ENCODE results near the gene AGFG2. TPM values are rescaled to one million over a fixed set of nuclear protein-coding genes. Genes with fewer than 3 reads are reported as not detected.

Gene AGFG2
- polyA plus RNA-seq, 1 experiment, result 5.7 TPM

- CTCF ChIA-PET, result interaction anchor here (0.9 kb wide), 1 partner anchor 42 kb away, joined by 3 read pairs; no protein-coding TSS in a partner anchor
Observed at GRCh38 chr7:100606313-100606712, 67.3 kb downstream of the AGFG2 start.

GRCh38 chr7:100607111-100607510 lies 68.1 kb downstream of the AGFG2 start:
- Histone ChIP-seq H3K27me3 (ENCODE audit: control insufficient read depth, insufficient read depth, low read length) (no peaks in the 10 kb centered on the region), H3K9me3 (ENCODE audit: control insufficient read depth, insufficient read depth, low read length) (no peaks in the 10 kb centered on the region; the same call in 1 of the 2 replicates), H3K27ac (ENCODE audit: low read depth, low read length) (no peak overlapping the region), H3K4me3 (ENCODE audit: low read depth, low read length) (no peak overlapping the region)
- DNase-seq (ENCODE audit: low read depth, low spot score), result no peak
- CTCF ChIA-PET, result interaction anchor here (0.6 to 0.7 kb wide), 2 partner anchors 17 to 47 kb away, joined by 3 to 4 read pairs; no protein-coding TSS in a partner anchor
- TF ChIP-seq, protein P1, sequence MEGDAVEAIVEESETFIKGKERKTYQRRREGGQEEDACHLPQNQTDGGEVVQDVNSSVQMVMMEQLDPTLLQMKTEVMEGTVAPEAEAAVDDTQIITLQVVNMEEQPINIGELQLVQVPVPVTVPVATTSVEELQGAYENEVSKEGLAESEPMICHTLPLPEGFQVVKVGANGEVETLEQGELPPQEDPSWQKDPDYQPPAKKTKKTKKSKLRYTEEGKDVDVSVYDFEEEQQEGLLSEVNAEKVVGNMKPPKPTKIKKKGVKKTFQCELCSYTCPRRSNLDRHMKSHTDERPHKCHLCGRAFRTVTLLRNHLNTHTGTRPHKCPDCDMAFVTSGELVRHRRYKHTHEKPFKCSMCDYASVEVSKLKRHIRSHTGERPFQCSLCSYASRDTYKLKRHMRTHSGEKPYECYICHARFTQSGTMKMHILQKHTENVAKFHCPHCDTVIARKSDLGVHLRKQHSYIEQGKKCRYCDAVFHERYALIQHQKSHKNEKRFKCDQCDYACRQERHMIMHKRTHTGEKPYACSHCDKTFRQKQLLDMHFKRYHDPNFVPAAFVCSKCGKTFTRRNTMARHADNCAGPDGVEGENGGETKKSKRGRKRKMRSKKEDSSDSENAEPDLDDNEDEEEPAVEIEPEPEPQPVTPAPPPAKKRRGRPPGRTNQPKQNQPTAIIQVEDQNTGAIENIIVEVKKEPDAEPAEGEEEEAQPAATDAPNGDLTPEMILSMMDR (IDR thresholded peaks at IDR 0.05; ENCODE audit: low read depth, low read length), result no peak
- POLR2A ChIA-PET, result interaction anchor here (0.6 to 3.9 kb wide), 2 partner anchors 21 to 23 kb away, joined by 4 to 18 read pairs; partner anchors contain the start of genes FBXO24 and LRCH4

More at GRCh38 chr7:100606313-100606712, 67.3 kb downstream of the AGFG2 start:
- no peak overlapping the region for H3K4me3 ChIP-seq (ENCODE audit: low read depth, low read length)
- H3K27ac ChIP-seq (ENCODE audit: low read depth, low read length), result no peak overlapping the region
- H3K27me3 ChIP-seq (ENCODE audit: control insufficient read depth, insufficient read depth, low read length), result no peaks in the 10 kb centered on the region
- TF ChIP-seq, protein P1 (IDR thresholded peaks at IDR 0.05; ENCODE audit: low read depth, low read length), result no peak
- POLR2A ChIA-PET, result interaction anchor here (3.9 kb wide), 1 partner anchor 20 kb away, joined by 18 read pairs; the partner anchor contains the start of genes FBXO24 and LRCH4
- no peaks in the 10 kb centered on the region; the same call in 1 of the 2 replicates for H3K9me3 ChIP-seq (ENCODE audit: control insufficient read depth, insufficient read depth, low read length)
- DNase-seq (ENCODE audit: low read depth, low spot score), result no peak

GRCh38 chr7:100609958-100610357 lies 71.0 kb downstream of the AGFG2 start:
- H3K9me3 ChIP-seq (ENCODE audit: control insufficient read depth, insufficient read depth, low read length), result peaks cover 3% of the 10 kb centered on the region; the same call in 1 of the 2 replicates
- no peak overlapping the region for H3K27ac ChIP-seq (ENCODE audit: low read depth, low read length)
- no peak overlapping the region for H3K4me3 ChIP-seq (ENCODE audit: low read depth, low read length)
- ChIA-PET CTCF (no interaction called here), POLR2A (interaction anchor here (0.7 kb wide), 1 partner anchor 91 kb away, joined by 4 read pairs; no protein-coding TSS in a partner anchor)
- TF ChIP-seq, protein P1 (IDR thresholded peaks at IDR 0.05; ENCODE audit: low read depth, low read length), result no peak
- no peak for DNase-seq (ENCODE audit: low read depth, low spot score)
- H3K27me3 ChIP-seq (ENCODE audit: control insufficient read depth, insufficient read depth, low read length), result no peaks in the 10 kb centered on the region

DNA sequence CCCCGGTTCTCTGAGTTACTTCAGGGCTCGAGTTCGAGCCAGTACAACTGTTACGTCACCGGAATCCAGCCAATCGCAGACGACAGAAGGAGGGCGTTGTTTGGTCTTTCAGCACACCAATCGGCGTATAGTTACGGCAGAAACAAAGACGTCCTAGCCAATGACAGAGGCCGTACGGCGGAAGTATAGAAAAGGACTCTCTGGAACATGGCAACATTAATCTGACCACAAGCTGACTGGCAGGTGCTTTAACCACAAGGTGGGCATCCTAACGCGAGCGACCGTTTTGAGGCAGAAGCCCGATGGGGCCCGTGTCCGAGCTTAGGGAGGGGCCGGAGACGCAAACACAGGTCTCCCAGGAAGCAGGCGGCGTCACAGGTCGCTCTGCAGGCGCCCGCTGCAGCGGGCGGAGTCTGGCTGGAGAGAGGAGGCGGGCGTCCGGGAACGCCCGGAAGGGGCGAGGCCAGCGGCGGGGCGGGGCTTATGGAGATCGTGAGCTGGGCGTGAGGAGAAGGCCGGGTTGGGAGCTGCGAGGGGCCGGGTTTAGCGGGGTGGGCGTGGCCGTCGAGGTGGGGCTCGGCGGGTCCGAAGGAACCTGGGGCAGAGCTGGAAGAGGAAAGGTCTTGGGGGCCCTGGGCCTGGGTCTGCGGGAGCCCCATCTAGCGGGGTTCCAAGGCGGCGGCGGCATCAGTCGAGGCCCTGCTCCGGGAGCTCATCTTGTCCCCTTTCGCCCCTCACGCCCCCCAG lies 73.2 kb downstream of the AGFG2 start, which contains the start of gene MOSPD3:
Gene MOSPD3 (plus strand): TSS at position 558 of the 747 bp plus-strand sequence. CDS start 252 bp downstream, outside the sequence.
- H3K27me3 ChIP-seq (ENCODE audit: control insufficient read depth, insufficient read depth, low read length), result no peaks in the 10 kb centered on the region
- peak; percentile 99 for DNase-seq (ENCODE audit: low read depth, low spot score)
- H3K4me3 ChIP-seq (ENCODE audit: low read depth, low read length), result peak within 1 kb of the TSS; percentile 90
- H3K9me3 ChIP-seq (ENCODE audit: control insufficient read depth, insufficient read depth, low read length), result peaks cover 3% of the 10 kb centered on the region; the same call in 1 of the 2 replicates
- POLR2A ChIA-PET, result interaction anchor here (0.5 to 2.1 kb wide), 10 partner anchors 9 to 507 kb away, joined by 3 to 30 read pairs (median 4); partner anchors contain the start of genes EPHB4, FBXO24, GNB2 and LRCH4
- CTCF ChIA-PET, result interaction anchor here (0.6 to 1.9 kb wide), 12 partner anchors 9 to 240 kb away, joined by 3 to 9 read pairs (median 4); partner anchors contain the start of genes FBXO24, PCOLCE, POP7 and SLC12A9
- TF ChIP-seq, protein P1 (IDR thresholded peaks at IDR 0.05; ENCODE audit: low read depth, low read length), result no peak
- peak within 1 kb of the TSS; percentile 82 for H3K27ac ChIP-seq (ENCODE audit: low read depth, low read length)
